ENCODE measurements around the gene ATXN1.
"Not testable (repeated sequence)": the region's sequence is repeated elsewhere in the genome, so short reads cannot be mapped to it uniquely, and the experiment has no call there.

The ATXN1 gene

GRCh38 chr6:16793828-16794412 lies 32.7 kb upstream of the ATXN1 start:
- no peak overlapping the region for H3K4me2 ChIP-seq
- no peaks in the 10 kb centered on the region for H4K20me1 ChIP-seq (ENCODE audit: insufficient read depth)
- H3K27me3 ChIP-seq (ENCODE audit: insufficient read depth, low read depth) = no peaks in the 10 kb centered on the region
- H3K4me1 ChIP-seq (ENCODE audit: low read depth, poor library complexity, severe bottlenecking) = no peaks in the 10 kb centered on the region
- no peak overlapping the region for H3K4me3 ChIP-seq (IDR thresholded peaks at IDR 0.05; ENCODE audit: insufficient read depth, low read depth, low read length)
- no peak overlapping the region for H2AFZ ChIP-seq (ENCODE audit: low read depth)
- no peaks in the 10 kb centered on the region for H3K36me3 ChIP-seq (ENCODE audit: insufficient read depth)
- H3K9ac ChIP-seq = no peak overlapping the region
- no peak for TF ChIP-seq CTCF (conservative IDR thresholded peaks at IDR 0.05; ENCODE audit: low read depth, low read length)
- no peaks in the 10 kb centered on the region for H3K79me2 ChIP-seq (ENCODE audit: insufficient read depth, low read depth)
- H3K27ac ChIP-seq = no peak overlapping the region

DNA sequence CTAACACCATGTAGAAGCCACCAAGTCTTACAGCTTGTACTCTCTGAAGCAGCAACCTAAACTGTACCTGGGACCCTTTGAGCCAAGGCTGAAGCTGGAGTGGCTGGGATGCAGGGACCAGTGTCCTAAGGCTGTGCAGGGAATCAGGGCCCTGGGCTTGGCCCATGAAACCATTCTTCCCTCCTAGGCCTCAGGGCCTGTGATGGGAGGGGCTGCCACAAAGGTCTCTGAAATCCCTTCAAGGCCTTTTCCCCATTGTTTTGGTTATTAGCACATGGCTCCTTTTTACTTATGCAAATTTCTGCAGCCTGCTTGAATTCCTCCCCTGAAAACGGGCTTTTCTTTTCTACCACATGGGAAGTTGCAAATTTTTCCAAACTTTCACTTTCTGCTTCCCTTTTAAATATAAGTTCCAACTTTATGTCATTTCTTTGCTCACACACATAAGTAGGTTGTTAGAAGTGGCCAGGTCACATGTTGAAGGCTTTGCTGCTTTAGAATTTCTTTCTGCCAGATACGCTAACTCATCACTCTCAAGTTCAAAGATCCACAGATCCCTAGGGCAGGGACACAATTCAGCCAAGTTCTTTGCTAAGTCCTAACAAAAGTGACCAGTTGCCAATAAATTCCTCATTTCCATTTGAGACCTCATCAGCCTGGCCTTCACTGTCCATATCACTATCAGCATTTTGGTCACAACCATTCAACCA lies 28.2 kb upstream of the ATXN1 start:
- no peaks in the 10 kb centered on the region for H4K20me1 ChIP-seq (ENCODE audit: insufficient read depth)
- no peaks in the 10 kb centered on the region for H3K36me3 ChIP-seq (ENCODE audit: insufficient read depth)
- H3K9ac ChIP-seq = no peak overlapping the region
- H3K4me1 ChIP-seq (ENCODE audit: low read depth, poor library complexity, severe bottlenecking) = no peaks in the 10 kb centered on the region
- no peaks in the 10 kb centered on the region for H3K27me3 ChIP-seq (ENCODE audit: insufficient read depth, low read depth)
- H3K4me2 ChIP-seq = no peak overlapping the region
- H3K27ac ChIP-seq = no peak overlapping the region
- H3K79me2 ChIP-seq (ENCODE audit: insufficient read depth, low read depth) = no peaks in the 10 kb centered on the region
- TF ChIP-seq CTCF (conservative IDR thresholded peaks at IDR 0.05; ENCODE audit: low read depth, low read length) = no peak
- no peak overlapping the region for H2AFZ ChIP-seq (ENCODE audit: low read depth)
- H3K4me3 ChIP-seq (IDR thresholded peaks at IDR 0.05; ENCODE audit: insufficient read depth, low read depth, low read length) = no peak overlapping the region

- no peak overlapping the region for H3K4me3 ChIP-seq (IDR thresholded peaks at IDR 0.05; ENCODE audit: insufficient read depth, low read depth, low read length)
- H3K9ac ChIP-seq = no peak overlapping the region
- no peak overlapping the region for H2AFZ ChIP-seq (ENCODE audit: low read depth)
- no peaks in the 10 kb centered on the region for H3K27me3 ChIP-seq (ENCODE audit: insufficient read depth, low read depth)
- no peaks in the 10 kb centered on the region for H3K4me1 ChIP-seq (ENCODE audit: low read depth, poor library complexity, severe bottlenecking)
- H3K79me2 ChIP-seq (ENCODE audit: insufficient read depth, low read depth) = no peaks in the 10 kb centered on the region
- H3K27ac ChIP-seq = no peak overlapping the region
- no peak overlapping the region for H3K4me2 ChIP-seq
- no peaks in the 10 kb centered on the region for H4K20me1 ChIP-seq (ENCODE audit: insufficient read depth)
- no peaks in the 10 kb centered on the region for H3K36me3 ChIP-seq (ENCODE audit: insufficient read depth)
- TF ChIP-seq CTCF (conservative IDR thresholded peaks at IDR 0.05; ENCODE audit: low read depth, low read length) = no peak
Measured at GRCh38 chr6:16787128-16787682, 25.9 kb upstream of the ATXN1 start.

DNA sequence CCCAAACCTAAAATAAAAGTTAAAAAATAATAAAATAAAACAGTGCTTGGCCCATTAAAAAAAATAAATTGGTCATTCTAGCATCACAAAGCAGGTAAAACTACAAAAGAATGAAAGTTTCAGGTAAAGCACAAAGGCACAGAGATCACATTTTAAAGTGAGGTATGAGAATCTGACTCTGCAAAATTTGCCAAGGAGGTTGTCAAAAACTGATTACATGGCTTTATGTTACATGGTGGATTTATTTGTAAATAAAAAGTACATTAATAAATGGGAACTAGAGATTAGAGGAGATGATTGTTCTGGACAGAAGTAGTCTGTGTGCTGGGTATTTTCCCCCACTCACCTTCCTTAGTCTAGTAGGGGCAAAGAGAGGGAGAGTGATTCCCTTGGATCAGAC lies 24.2 kb upstream of the ATXN1 start:
- Histone ChIP-seq H3K4me2 (no peak overlapping the region), H4K20me1 (ENCODE audit: insufficient read depth) (no peaks in the 10 kb centered on the region)
- no peak for TF ChIP-seq CTCF (conservative IDR thresholded peaks at IDR 0.05; ENCODE audit: low read depth, low read length)

DNA sequence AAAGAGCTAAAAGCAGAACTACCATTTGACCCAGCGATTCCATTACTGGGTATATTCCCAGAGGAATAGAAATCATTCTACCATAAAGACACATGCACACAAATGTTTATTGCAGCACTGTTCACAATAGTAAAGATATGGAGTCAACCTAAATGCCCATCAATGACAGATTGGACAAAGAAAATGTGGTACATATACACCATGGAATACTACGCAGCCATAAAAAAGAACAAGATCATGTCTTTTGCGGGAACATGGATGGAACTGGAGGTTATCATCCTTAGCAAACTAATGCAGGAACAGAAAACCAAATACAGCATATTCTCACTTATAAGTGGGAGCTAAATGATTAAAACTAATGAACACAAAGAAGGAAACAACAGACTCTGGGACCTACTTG lies 23.7 kb upstream of the ATXN1 start:
- H3K36me3 ChIP-seq (ENCODE audit: insufficient read depth); H3K4me3 ChIP-seq (IDR thresholded peaks at IDR 0.05; ENCODE audit: insufficient read depth, low read depth, low read length); H2AFZ ChIP-seq (ENCODE audit: low read depth); H3K27ac ChIP-seq; H4K20me1 ChIP-seq (ENCODE audit: insufficient read depth); H3K9ac ChIP-seq; H3K27me3 ChIP-seq (ENCODE audit: insufficient read depth, low read depth); H3K4me1 ChIP-seq (ENCODE audit: low read depth, poor library complexity, severe bottlenecking); H3K79me2 ChIP-seq (ENCODE audit: insufficient read depth, low read depth); H3K4me2 ChIP-seq: not testable (repeated sequence)

More for the DNA sequence above, 24.2 kb upstream of the ATXN1 start:
- Histone ChIP-seq H3K79me2 (ENCODE audit: insufficient read depth, low read depth) (no peaks in the 10 kb centered on the region), H3K4me1 (ENCODE audit: low read depth, poor library complexity, severe bottlenecking) (no peaks in the 10 kb centered on the region), H3K36me3 (ENCODE audit: insufficient read depth) (no peaks in the 10 kb centered on the region), H3K27ac (no peak overlapping the region), H2AFZ (ENCODE audit: low read depth) (no peak overlapping the region), H3K27me3 (ENCODE audit: insufficient read depth, low read depth) (no peaks in the 10 kb centered on the region), H3K4me3 (IDR thresholded peaks at IDR 0.05; ENCODE audit: insufficient read depth, low read depth, low read length) (no peak overlapping the region), H3K9ac (no peak overlapping the region)

Measured in KMS-11 (cell line).